Stimulated activated CD8-positive, alpha-beta memory T cell treated with anti-CD3 and anti-CD28 coated beads, Interleukin-4, amount 100 ng/mL, for 24 hours (primary cell): ENCODE measurements around the gene KYNU.
"Not testable (repeated sequence)": the region's sequence is repeated elsewhere in the genome, so short reads cannot be mapped to it uniquely, and the experiment has no call there.

Experiments used
- DNase-seq: peaks from one replicate; pipeline ENCODE4 v3.0.0-alpha.2; 2020; ENCODE audit warnings: low read depth

The KYNU gene

DNA sequence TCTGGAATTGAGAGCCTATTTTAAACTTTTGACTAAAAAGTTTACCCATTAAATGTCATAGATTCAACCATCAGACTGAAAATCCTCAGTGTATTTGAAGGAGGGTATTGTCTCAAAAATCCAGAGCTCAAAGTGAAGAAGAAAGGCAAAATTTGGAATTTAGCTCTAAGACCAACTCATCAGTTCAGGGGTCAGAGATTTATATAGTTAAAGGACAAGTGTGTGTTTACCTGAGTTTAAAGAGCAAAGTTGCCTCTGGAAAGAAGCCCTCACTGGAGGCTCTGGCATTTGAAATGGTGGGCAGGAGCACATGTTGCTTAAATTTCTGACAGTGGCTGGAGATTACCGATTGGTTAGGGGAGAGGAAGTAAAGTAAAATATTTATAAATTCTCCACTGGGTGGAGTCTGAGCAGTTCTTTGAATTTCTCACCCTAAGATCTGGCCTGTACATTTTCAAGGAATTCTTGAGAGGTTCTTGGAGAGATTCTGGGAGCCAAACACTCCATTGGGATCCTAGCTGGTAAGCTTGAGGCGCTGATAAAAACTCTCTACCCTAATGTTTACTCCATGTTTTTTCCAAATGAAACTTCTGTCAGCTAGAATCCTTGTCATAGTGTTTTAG is at the start of gene KYNU:
KYNU (plus strand) TSS at position 449 of the 623 bp plus-strand sequence. CDS start 7,704 bp downstream, outside the sequence.
- no peak for DNase-seq

DNA sequence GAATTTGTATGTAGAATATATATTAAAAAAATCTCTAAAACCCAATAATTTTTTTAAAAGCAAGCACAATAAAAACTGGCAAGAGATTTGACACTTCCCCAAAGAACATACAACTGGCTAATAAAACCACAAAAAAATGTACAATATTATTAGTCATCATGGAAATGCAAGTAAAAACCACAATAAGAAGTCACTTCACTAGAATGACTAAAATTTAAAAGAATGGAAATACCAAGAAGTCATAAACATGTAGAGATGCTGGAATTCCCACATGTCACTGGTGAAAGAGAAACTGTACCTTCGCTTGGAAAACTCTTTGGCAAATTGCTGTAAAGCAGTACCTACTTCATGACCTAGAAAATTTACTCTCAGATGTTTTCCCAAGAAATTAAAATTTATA is 43.4 kb upstream of the KYNU start:
- DNase-seq = no peak

DNA sequence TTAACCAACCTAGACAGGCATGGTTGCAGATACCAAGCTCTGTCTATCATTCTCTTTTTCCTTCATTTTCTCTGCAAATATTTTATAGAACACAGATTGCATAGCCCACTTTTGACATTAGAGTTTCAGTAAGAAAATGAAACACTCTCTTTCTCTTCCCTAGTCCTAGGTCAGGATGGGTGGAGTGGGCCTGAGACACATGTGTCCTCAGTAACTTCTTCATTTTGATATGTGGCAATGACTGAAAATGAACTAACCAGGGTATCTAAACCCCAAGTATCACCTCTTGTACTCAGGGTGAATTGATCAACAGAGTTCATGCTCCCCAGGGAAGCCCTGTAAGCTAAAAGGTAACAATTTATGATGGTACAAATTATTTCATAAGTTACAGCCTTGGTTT is 37.0 kb upstream of the KYNU start:
- DNase-seq = no peak

DNA sequence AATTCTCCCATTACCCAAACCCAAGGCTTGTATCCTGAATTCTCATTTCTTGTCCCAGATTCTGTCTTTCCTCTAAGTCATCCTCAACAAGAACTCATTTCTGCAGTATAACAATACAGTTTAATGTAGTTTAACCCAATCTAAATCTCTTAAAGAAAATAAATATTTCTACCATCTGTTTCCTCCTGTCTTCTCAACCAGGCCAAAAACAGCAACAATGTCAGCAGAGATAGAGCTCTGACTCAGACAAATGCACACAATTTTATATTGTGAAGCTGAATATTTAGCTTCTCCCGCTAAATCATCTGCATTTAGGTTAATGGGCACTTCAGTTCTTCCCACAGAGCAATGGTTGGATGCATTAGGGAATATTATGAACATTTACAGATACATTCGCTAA is 35.7 kb upstream of the KYNU start:
- no peak for DNase-seq

DNA sequence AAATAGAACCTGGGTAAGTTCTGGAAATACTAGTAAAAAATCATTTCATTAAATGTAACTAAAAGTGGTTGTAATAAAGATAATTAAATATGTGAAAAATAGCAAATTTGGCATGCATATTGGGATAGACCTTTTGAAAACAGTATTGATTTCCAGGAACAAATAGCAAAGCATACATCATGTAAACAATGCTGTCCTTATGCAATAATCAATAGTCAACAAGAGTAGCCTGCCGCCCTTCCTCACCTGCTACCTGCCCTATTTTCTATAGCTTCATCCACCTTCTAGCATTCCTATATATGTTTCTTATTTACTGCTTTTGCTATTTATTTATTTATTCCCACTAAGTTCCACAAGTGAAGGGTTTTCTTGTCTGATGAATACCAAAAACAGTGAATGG is 35.1 kb upstream of the KYNU start:
- DNase-seq = no peak

DNA sequence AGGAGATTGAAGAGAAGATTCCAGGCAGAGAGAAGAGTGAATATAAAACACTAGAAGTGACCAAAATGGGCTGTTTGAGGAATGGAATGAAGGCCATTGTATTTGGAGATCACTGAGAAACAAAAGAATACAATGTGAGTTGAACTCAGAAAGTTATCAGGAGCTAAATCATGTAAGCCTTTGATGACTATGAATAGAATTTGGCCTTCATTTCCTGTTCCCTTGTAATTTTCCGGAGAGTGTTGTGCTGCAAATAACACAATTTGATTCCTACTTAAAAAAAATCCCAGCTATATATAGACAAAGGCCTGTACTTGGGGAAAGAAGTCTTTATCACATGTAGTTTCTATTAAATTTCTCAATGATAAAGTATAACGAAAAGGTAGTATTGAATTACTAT is 33.7 kb upstream of the KYNU start:
- no peak for DNase-seq

DNA sequence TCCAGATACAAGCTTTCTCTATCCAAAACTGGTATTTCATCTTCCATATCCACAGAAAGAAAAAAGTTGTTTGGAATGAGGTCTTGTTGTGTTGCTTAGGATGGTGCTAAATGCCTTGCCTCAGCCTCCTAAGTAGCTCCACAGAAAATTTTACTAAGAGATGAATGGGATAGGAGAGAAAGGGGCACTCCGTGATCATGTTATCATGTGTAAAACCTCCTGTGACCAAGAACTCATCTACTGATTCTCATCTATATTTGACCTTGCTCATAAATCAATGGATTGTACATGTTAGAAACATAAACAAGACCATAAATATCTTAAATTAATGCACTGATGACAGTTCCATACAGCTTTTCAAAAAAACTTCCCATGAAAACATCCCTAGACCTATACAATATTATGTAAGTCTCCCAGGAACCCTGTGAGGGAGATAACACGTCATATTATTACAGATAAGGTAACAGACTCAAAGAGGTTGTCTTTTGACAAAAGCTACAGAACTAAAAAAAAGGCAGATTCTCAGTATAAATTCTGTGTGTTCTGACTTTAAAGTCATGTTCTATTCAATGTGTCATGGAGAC is 29.3 kb upstream of the KYNU start:
- DNase-seq = no peak

DNA sequence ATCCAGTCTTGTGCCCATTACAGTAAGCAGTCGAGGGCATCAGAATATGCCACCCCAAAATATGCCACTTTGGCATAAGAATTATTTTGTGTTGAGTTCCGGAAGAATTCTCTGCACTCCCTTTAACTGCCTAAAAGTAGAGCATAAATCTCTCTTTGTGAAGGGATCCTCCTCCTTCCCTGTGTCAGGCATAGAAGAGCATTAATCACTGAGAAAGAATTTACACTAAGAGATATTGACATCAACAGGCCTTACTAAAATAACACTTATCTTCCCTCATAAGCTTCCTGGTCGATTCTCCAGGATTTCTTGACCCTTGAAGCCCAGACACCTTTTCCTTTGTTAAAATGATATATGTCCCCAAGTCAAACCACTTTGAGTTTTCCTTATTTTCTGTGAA is 27.6 kb upstream of the KYNU start:
- DNase-seq = no peak

DNA sequence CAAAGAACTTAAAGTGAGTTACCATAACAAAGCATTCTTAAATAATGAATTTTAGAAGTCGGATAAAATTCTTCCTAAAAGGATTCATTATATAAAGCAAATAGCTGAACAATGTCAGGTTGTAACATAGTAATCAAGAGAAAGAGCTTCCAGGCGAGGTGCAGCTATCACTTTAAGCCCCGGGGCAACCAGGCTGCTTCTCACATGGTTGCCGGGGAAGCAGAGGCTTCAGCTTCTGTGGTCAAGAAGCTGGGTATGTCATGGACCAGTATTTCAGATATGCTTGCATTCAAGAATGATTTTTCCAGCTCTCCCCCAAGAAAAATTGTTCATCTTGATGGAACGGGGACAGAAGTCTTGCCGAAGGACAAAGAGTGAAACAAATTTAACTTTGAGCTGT is 23.6 kb upstream of the KYNU start:
- no peak for DNase-seq

DNA sequence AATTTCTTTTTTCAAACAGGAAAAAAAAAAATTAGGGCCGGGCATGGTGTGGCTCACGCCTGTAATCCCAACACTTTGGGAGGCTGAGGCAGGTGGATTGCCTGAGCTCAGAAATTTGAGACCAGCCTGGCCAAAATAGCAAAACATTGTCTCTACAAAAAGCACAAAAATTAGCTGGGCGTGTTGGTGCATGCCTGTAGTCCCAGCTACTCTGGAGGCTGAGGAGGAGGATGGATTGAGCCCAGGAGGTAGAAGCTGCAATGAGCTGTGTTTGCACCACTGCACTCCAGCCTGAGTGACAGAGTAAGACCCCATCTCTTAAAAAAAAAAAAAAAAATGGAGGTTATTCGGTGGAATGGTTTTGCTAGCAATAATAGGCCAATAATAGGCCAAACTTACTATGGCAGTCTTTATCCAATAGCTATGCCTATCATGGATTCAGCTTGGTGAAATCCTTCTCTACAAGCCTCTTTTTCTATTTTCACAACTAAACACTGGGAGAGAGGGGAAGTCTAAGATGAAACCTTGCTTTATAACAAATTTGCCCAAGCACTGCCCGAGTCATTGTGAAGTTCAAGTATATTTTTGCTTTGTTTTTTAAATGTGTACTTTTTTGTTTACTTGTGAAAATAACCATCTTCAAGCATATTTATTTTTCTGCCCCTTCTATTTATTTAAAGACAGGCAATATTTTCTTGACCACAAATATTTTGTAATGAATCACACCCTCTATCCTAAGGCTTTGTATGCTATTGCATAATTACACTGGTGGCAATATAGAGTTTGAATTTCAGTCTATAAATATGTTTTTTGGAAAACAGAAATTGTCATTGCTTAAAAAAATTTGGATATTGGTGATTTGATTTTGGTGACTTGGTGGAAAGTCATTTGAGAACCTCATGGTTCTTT is 20.0 kb upstream of the KYNU start:
- DNase-seq = no peak

DNA sequence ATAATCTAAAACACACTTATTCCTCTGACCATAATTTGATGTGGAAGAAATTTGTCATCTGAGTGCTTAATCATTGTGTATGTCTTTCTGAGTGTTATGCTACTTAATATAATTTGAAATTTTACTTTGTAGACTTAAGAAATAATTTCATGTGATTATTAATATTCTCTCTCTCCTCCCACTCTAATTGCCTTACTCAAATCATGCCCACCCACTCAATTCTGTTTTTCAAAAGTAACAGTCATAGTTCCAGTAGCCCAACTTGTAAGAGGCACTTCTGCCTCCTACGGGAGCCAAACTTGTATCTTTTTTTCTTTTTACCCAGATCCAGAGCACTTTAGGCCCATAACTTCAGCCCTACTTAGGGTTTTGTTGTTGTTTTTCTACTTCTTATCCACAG is 18.5 kb upstream of the KYNU start:
- no peak for DNase-seq

DNA sequence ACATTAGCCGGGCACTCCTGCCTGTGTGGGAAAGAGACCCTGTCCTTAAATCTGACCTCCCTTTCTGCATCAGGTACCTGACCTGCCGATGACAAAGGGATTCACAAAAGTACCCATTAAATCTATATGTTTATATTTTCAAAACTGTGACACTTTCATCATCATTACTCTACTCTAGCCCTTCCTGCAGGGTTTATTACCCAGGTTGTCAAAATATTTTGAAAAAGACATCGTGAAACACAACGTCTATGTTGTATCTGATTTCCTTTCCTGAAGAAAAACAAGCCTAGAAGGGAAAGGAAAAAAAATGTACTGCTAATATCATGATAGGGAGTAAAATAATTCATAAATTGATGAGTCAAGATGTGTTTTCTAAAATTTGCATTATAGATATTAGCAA is 15.2 kb upstream of the KYNU start:
- DNase-seq = no peak

DNA sequence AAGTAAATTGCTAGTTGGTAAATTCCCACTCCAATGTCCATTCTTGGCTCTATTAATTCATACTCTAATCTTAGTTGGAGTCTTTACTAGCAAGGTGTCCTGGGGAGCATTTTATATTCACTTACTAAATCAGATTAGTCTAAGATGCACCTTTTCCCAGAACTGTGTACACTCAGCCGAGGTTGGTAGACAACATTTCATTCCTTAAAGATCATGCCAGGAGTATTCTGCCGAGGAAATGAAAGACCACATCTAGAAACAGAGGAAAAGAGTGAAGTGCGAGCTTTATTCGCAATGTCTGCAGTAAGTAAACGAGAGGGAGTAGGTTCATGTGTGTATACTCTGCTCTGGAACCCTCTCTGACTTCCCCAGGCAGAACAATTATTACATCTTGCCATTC is 14.6 kb upstream of the KYNU start:
- no peak for DNase-seq

DNA sequence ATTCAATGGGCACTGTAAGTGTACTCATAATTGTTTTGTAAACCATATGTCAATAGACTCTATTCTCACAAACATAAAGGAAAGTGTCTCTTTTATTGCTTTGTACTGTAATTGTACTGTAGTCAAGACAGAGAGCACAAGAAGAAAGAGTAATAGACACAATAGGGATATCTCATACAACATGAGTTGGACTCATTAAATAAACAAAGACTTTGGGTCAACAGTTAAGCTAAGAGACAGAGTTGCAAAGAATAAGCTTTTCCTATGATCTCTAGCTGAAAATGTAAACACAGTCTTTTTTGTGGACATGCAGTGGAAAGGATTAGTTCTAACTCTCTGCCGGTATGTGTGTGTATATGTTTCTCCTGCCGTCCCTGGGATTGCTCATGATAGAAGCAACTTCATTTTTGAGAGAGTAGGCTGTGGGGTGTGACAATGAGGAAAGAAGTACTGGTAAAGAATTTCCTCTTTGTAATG is 13.9 kb upstream of the KYNU start:
- DNase-seq = no peak

DNA sequence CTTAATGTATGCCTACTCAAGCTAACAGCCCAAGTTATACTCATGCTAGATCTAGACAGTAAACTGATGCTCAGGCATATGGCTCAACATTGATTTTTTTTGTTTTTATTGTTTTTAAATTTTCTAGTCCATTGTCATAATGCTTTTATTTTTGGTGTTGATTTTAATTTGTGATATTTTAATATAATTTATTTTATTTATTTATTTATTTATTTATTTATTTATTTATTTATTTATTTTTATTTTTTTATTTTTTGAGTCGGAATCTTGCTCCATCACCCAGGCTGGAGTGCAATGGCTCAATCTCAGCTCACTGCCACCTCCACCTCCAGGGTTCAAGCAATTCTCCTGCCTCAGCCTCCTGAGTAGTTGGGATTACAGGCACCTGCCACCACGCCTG is 12.9 kb upstream of the KYNU start:
- DNase-seq = not testable (repeated sequence)

DNA sequence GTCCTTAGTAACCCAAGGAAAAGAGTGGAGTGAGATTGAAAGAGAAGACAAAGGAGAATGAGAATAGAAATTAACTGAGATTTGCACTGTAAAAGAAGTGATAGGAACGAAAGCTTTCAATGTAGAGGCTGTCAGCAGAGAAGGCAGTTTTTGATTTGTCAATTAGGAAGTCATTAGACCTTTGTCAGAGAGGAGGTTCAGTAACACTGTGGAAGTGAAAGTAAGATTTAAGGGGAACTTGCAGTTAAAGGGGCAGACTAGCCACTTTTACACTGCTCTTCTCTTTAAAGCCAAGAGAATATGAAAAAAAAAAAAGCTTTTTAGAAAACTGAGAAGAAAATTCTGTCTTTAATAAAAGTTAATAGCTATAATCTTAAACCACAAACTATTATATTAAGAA is 11.5 kb upstream of the KYNU start:
- no peak for DNase-seq

DNA sequence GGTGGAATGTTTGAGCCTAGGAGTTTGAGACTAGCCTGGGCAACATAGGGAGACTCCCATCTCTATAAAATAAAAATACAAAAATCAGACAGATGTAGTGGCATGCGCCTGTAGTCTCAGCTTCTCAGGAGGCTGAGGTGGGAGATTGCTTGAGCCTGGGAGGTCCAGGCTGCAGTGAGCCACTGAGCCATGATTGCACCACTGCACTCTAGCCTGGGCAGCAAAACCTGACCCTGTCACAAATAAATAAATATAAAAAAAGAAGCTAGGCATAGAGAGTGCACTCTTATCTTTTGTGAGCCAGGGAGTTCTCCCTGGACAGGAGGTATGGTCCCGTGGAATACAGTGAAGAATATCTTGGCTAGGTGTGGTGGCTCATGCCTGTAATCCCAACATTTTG is 11.0 kb upstream of the KYNU start:
- no peak for DNase-seq

DNA sequence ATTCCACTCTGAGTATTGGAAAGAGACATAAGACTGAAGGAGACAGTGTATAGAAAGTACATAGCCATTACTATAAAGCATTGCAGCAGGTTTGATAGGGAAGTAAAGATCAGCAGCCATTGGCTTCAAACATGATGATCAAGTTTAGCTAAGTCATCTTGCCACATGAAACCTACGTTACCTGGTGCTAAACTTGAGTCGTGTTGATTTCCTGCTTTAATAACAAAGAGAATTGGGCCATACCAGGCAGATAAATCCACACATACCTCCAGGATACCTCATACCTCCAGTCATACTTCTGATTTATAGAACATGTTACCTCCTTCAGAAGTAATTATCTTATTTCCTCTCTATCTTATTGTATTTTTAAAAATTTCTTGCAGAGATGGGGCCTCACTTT is 10.3 kb upstream of the KYNU start:
- DNase-seq = no peak

DNA sequence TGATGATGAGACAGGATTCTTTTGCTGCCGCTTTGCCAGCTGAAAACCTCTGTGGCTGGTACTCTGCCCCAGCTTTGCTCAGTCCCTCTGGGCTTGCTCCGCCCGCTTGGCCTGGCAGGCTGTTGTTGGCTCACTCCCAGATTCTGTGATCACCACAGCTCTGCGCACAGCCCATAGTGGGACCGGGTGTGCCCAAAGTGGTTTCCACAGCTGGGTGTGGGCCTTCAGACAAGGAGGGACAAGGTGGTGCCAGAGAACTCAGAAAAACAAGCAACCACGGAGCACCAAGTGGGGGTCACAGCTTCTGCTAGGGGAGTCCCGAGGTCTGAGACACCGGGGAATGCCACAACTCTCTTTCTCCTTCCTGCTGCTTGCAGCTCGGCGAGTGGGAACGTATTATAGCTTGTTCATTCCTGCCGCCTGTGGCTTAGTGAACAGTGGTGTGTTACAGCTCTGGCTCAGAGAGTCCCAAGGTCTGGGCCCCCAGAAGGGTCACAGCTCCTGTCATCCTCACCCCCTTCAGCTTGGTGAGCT is 9.2 kb upstream of the KYNU start:
- DNase-seq = no peak

DNA sequence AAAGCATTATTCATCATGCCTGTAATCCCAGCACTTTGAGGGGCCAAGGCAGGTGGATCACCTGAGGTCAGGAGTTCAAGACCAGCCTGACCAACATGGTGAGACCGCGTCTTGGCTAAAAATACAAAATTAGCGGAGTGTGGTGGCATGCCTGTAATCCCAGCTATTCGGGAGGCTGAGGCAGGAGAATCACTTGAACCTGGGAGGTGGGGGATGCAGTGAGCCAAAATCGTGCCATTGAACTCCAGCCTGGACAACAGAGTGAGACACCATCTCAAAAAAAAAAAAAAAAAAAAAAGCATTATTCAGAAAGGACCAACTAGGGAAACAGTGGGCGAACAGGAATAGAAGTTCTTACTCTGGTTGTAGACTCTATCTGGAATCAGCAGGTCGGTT is 8.4 kb upstream of the KYNU start:
- DNase-seq = not testable (repeated sequence)

DNA sequence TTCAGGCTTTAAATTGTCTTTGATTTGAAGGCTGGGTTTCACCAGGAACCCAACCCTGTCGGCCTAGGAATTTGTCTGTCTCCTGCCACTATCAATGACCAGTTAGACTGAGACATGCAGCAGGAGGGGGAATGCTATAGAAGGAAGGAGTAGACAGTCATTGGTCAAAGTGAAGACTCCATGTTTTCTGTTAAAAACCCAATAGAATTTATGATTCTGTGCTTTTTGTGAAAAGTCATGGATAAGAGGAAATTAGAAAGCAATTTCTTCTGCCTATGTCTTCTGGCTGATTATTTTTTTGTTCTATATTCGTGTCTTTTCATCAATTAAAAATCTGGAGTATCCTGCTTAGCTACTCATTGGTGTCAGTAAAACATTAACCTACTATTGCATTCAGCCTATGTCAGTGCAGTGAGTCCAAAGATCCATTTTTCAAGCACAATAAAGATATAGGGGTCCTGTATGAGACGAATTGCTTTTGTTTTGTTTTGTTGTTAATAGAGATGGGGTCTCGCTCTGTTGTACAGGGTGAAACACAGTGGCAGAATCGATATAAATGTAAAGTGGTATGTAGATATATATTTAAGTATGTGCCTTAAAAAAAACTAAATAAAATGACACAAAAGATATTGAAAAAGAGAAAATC is 7.9 kb upstream of the KYNU start:
- DNase-seq = no peak

DNA sequence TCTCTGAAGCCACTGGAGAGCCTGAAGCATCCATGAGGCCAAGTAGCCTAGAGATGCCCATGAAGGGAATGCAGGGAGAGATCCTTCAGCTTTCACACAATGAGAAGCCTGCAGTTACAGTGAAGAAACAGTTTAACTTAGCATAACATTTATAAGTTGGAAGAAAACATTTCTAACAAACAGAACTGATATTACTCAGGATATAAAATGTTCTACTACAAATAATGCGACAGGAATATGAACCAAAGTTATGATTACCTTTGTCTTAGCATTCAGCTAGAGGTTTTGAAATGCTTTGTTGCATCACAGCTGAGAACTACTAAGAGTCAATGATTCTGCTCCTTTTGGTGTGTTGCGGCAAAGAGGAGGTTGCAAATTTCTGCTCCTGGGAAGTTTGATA is 6.9 kb upstream of the KYNU start:
- no peak for DNase-seq
